HG02870 (cell line): ENCODE results near the gene XIRP2.

Source experiments
- ATAC-seq: cut with Tn5 transposase; IDR thresholded peaks from one replicate; pipeline ENCODE4 v1.9.1; 2021; ENCODE audit warnings: mild to moderate bottlenecking, moderate library complexity; ENCODE audit not compliant: unreplicated experiment

XIRP2 gene

DNA sequence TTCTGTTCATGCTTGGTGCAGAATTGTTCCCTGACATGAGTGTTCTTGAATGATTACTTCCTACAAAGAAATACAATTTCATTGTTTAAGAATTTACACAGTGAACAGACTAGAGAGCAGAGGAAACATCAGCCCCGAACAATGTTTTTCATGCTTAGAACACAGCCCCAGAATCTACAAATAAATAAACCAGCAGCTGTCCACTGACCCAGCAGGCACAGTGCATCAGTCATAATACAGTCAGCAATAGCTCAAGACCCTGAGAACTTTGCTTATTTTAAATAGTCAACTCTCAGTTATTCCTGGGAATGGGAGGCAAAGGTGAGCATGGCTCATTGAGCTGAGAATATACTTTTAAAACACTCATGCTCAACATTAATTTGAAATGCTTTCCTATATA, 38.4 kb downstream of the XIRP2 start:
- no peak for ATAC-seq

DNA sequence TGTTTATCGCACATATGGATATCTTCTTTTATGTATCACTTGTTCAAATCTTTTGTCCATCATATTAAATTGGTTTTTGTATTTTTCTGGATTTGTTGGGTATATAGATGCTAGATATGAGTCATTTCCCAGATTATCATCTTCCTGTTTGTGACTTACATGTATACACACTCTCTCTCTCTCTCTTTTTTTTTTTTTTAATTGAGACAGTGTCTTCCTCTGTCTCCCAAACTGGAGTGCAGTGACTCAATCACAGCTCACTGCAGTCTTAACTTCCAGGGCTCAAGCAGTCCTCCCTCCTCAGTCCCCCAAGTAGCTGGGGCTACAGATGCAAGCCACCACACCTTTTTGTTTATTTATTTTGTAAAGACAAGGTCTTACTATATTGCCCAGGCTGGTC, 43.8 kb downstream of the XIRP2 start:
- ATAC-seq, result no peak

GRCh38 chr2:166934817-166935216, 46.5 kb downstream of the XIRP2 start:
- no peak for ATAC-seq

DNA sequence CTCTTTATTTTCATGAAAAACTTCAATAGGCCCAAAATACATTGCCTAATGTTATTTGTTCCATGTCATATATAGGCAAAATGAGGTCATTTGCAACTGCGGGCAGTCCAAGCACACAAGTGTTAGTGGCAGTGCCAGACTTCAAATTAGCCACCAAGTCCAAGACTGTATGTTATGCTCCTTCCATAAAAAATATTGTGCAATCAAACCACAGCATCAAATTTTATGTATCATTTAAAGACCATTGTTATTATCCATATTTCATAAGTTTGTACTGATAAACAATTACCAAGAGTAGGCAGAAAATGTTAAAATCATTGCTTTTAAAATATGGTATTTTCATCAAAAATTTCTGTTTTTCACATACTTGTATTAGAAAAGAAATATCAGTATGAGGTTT, 54.1 kb downstream of the XIRP2 start:
- ATAC-seq, result no peak

DNA sequence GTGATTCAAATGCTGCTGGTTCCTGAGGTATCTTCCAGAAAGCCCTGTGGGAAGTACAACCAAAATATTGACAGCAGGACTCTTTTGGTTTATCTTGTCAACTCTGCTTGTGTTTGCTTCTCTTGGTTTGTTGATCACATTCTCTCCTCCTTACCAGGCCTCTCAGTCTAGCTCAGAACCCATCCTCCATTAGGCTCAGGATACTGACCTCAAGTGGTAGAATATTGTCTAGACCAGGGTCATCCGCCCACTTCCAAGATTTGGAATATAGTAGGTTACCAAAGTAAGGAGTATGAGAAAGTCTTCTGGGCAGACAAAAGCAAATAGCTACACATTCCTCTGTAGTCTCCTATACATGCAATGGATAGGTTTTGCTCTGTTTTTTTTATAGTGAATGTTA, 56.6 kb downstream of the XIRP2 start:
- ATAC-seq, result no peak

- ATAC-seq, result no peak
These were observed 69.4 kb downstream of the XIRP2 start for GRCh38 chr2:166957686-166958085.

DNA sequence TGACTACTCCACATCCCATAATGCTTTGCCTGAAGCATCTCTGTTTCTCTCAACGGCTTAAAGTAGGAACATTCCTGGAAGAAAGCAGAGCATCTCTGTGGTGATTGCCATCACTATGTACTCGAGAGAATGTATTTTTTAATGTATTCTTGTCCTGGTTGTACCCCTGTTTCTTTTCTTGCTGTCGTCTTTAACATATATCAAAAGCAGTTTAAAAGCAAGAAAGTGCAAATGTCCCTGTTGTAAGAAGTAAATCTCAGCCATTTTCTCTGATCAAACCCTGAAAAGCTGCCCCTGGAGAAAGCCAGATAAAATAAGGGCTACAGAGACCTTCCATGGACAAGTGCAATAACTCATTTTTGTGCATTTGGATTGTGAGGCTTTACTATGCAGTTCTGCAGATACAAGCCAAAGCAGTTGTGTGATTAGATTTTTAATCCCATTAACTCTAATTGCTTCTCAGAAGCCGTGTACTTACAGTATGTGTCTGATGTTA, 70.8 kb downstream of the XIRP2 start:
- ATAC-seq, result no peak

GRCh38 chr2:166959556-166959955, 71.3 kb downstream of the XIRP2 start:
- no peak for ATAC-seq

GRCh38 chr2:166960702-166961270, 72.5 kb downstream of the XIRP2 start:
- no peak for ATAC-seq

GRCh38 chr2:166961933-166962332, 73.7 kb downstream of the XIRP2 start:
- no peak for ATAC-seq

GRCh38 chr2:166969486-166969885, 81.2 kb downstream of the XIRP2 start:
- ATAC-seq, result no peak

GRCh38 chr2:166972002-166972401, 83.7 kb downstream of the XIRP2 start:
- no peak for ATAC-seq

DNA sequence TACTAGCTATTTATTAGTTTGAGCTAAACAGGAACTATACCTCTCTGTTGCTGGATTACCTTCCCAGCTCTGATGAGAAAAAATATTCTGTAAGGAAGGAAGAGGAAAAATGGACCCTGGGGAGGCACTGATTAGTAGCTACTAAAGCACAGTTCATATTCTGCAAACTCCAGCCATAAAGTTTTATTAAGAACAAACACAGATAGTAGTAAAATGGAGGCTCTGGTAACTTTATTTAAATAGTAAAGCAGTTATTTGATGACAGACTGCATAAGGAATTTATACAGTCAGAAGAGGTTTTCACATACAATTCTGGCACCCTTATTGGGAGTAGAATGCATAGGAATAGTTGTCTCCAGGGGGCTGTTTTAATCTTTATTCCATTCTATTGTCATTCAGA, 84.1 kb downstream of the XIRP2 start:
- no peak for ATAC-seq

DNA sequence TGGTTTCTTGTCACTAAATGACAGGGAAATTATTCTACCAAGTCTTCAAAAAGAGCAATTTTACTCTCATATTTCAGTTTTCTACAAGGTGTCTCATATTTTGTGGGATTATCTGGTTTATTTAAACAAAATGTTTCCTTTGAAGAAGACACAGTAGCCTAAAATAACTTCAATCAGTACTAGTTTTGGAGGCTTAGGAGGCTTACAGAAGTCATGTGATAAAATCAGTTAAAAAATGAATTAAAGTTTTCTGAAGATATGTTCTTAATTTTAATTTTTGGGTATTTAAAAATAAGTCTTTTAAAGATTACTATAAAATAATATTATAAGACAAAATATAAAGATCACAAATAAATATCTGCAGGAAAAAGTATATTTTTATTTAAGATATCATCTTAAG, 95.9 kb downstream of the XIRP2 start:
- no peak for ATAC-seq

GRCh38 chr2:166984797-166985196, 96.5 kb downstream of the XIRP2 start:
- ATAC-seq, result no peak

GRCh38 chr2:166994588-166995336, 106.5 kb downstream of the XIRP2 start:
- no peak for ATAC-seq

- ATAC-seq, result no peak
These were observed 108.2 kb downstream of the XIRP2 start for GRCh38 chr2:166996465-166996864.

DNA sequence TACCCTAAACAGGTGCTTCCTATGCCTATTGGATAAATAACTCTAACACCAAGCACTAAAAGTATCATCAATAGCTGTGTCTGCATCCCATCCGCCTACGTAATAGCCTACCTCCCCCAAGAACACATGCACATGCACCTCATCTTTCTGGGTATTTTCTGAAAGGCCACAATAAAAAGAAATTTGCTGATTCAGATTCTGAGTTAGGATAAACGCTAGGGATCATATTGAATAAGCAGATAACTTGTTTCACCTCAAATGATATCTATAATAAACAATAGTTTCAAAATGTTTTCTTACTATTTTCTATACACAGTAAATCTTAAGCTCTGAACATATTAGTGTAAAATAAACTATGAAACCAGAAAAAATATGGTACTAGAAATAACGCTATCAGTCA, 112.9 kb downstream of the XIRP2 start:
- no peak for ATAC-seq

DNA sequence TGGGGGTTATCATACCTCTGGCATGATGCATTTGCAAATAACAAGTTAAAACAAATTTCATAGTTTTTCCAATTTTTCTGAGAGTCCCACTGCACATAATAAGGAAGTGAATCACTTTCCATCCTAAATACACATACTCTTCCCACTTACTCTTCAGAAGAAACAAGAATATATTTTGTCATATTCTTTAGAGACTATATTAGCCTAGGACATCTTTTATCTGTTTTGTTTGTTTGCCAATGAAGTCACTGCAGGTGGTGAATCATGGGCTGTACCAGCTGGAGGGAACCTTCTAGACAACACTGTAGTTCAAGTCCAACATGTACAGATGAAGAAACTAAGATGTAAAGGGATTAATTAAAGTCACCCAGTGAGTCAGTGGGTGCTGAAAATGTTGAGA, 116.8 kb downstream of the XIRP2 start:
- ATAC-seq, result no peak

DNA sequence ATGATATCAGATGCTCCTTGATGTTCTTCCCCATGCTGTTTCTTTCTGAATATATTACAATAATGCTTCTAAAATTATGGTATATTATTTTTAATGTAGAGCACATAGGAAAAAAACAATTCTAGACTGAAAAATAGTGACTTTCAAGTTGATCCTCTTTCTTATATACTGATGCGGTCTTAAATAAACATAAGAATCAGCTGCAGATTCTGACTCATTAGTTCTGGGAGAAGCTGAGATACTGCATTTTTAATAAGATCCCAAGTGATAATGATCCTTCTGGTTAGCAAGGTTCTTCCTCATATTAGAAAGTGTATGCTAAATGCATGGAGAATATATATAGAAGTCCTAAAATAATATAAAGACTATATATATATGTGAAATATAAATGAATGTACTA, 124.9 kb downstream of the XIRP2 start:
- ATAC-seq, result no peak

- no peak for ATAC-seq
These were observed 127.5 kb downstream of the XIRP2 start for GRCh38 chr2:167015806-167016205.

- ATAC-seq, result no peak
These were observed 128.7 kb downstream of the XIRP2 start for GRCh38 chr2:167017021-167017420.

- no peak for ATAC-seq
These were observed 130.3 kb downstream of the XIRP2 start for GRCh38 chr2:167018590-167018989.
